C4-2B (cell line): ENCODE results near the gene GPBP1L1.

ENCODE experiments used
- CTCF ChIP-seq: fragments of 450-650 bp; conservative IDR thresholded peaks from 2 replicates; pipeline ENCODE4 v1.5.1; 2017; ENCODE audit warnings: mild to moderate bottlenecking
- ZFX ChIP-seq: fragments of 450-650 bp; IDR thresholded peaks from 2 replicates; pipeline ENCODE4 v1.6.1; 2017

GRCh38 chr1:45630429-45630828 is 55.9 kb downstream of the GPBP1L1 start:
- no peak for TF ChIP-seq CTCF
- TF ChIP-seq ZFX: no peak
